Esophagus muscularis mucosa (tissue), 4 donors: ENCODE results near the gene HAPLN3.

Experiments used
- CTCF ChIP-seq, 3 experiments: fragments of 200-600 bp in 2 of 3; fragments of 450-650 bp in 1 of 3; sonication (generic) in 2 of 3; IDR thresholded peaks; one replicate each; pipeline ENCODE4 v1.5.1; 2017 to 2019; ENCODE audit warnings: antibody characterized with exemption in 3 of 3, mild to moderate bottlenecking in 2 of 3, moderate library complexity in 1 of 3
- EP300 ChIP-seq: sonication (generic); formaldehyde crosslinking; IDR thresholded peaks from one replicate; pipeline ENCODE4 v1.6.1; 2017; ENCODE audit warnings: antibody characterized with exemption
- POLR2A ChIP-seq: fragments of 450-650 bp; IDR thresholded peaks from one replicate; pipeline ENCODE4 v1.6.1; 2017; ENCODE audit warnings: antibody characterized with exemption, moderate library complexity, mild to moderate bottlenecking, low read depth
- POLR2AphosphoS5 ChIP-seq, 2 donors: sonication (generic); formaldehyde crosslinking; IDR thresholded peaks; one replicate each; pipeline ENCODE4 v1.6.1; 2017; ENCODE audit warnings: antibody characterized with exemption in 2 of 2

- TF ChIP-seq CTCF (IDR thresholded peaks at IDR 0.05) = no peak
- no peak for TF ChIP-seq POLR2A
- no peak for TF ChIP-seq EP300
- TF ChIP-seq POLR2AphosphoS5 (IDR thresholded peaks at IDR 0.05) = no peak
Observed at GRCh38 chr15:88848203-88848602, 47.1 kb downstream of the HAPLN3 start.
